IPS DF 6.9 (cell line): Measurements from ENCODE around the gene ASIC4.
A peak's percentile ranks its signal among the peaks of the same experiment; 100 is the strongest.

ENCODE experiments used
- DNase-seq: peaks from one replicate; pipeline ENCODE4 v3.0.0-alpha.2; 2013; ENCODE audit warnings: low read depth, low spot score
- H3K27ac ChIP-seq: one replicate; pipeline ENCODE4 v1.5.1; 2013; ENCODE audit warnings: low read length, control low read depth
- H3K27me3 ChIP-seq: 2 replicates; pipeline ENCODE4 v1.6.1; 2013; ENCODE audit warnings: mild to moderate bottlenecking, low read length; ENCODE audit not compliant: control insufficient read depth, insufficient read depth
- H3K36me3 ChIP-seq: 2 replicates; pipeline ENCODE4 v1.6.1; 2013; ENCODE audit warnings: low read length; ENCODE audit not compliant: control insufficient read depth, insufficient read depth
- H3K4me1 ChIP-seq: 2 replicates; pipeline ENCODE4 v1.6.1; 2013; ENCODE audit warnings: low read length; ENCODE audit not compliant: control insufficient read depth, insufficient read depth
- H3K4me3 ChIP-seq: 2 replicates; pipeline ENCODE4 v1.5.1; 2013; ENCODE audit warnings: mild to moderate bottlenecking, low read length
- H3K9me3 ChIP-seq: 2 replicates; pipeline ENCODE4 v1.6.1; 2013; ENCODE audit warnings: low read length, inconsistent platforms; ENCODE audit not compliant: control insufficient read depth, insufficient read depth
- WGBS: extraction: QIAGEN DNeasy Blood & Tissue Kit; methylation state at CpG from one replicate; pipeline ENCODE4 v1.1.7; 2013; ENCODE audit warnings: mixed read lengths, missing lambda C conversion rate; ENCODE audit not compliant: insufficient read length, insufficient coverage; 5-methylcytosine and 5-hydroxymethylcytosine counted together

Gene ASIC4

DNA sequence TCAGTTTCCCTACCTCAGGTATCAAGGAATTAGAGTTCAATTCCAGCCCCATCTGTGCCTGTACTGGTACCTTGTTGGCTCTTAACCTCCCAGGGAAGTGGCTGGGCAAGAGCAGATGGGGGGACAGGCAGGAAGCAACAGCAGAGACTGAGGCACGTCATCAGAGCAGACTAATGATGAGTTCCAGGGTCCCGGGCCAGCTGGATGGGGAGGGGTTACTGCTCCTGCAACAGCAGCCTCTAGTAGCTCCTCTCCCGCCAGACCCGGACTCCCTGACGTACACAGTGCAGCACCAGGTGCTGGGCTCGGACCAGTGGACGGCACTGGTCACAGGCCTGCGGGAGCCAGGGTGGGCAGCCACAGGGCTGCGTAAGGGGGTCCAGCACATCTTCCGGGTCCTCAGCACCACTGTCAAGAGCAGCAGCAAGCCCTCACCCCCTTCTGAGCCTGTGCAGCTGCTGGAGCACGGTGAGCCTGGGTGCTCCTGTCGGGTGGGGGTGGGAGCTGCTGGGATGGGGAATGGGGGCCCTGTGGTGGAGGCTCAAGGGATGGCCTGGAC lies 41.6 kb upstream of the ASIC4 start:
- Histone ChIP-seq H3K9me3 (no peaks in the 10 kb centered on the region), H3K36me3 (0 out of 2 replicates have a peak, but pooled peaks cover 3% of the 10 kb centered on the region), H3K27me3 (no peaks in the 10 kb centered on the region), H3K4me1 (peaks cover 3% of the 10 kb centered on the region; the same call in 1 of the 2 replicates), H3K27ac (no peak overlapping the region), H3K4me3 (no peak overlapping the region)
- no peak for DNase-seq
- WGBS = no CpG with 5 or more reads among the region's 12 CpGs

DNA sequence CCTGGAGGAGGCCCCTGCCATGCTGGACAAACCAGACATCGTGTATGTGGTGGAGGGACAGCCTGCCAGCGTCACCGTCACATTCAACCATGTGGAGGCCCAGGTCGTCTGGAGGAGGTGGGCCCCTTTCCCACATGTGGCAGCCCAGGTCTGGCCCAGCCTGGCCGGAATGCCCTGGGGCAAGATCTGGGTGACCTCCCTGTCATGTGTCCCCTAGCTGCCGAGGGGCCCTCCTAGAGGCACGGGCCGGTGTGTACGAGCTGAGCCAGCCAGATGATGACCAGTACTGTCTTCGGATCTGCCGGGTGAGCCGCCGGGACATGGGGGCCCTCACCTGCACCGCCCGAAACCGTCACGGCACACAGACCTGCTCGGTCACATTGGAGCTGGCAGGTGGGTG lies 40.8 kb upstream of the ASIC4 start:
- peaks cover 3% of the 10 kb centered on the region for H3K4me1 ChIP-seq
- no peak overlapping the region for H3K4me3 ChIP-seq
- H3K36me3 ChIP-seq = 0 out of 2 replicates have a peak, but pooled peaks cover 3% of the 10 kb centered on the region
- H3K27ac ChIP-seq = no peak overlapping the region
- DNase-seq = no peak
- WGBS = no CpG with 5 or more reads among the region's 18 CpGs
- H3K9me3 ChIP-seq = no peaks in the 10 kb centered on the region
- H3K27me3 ChIP-seq = no peaks in the 10 kb centered on the region

DNA sequence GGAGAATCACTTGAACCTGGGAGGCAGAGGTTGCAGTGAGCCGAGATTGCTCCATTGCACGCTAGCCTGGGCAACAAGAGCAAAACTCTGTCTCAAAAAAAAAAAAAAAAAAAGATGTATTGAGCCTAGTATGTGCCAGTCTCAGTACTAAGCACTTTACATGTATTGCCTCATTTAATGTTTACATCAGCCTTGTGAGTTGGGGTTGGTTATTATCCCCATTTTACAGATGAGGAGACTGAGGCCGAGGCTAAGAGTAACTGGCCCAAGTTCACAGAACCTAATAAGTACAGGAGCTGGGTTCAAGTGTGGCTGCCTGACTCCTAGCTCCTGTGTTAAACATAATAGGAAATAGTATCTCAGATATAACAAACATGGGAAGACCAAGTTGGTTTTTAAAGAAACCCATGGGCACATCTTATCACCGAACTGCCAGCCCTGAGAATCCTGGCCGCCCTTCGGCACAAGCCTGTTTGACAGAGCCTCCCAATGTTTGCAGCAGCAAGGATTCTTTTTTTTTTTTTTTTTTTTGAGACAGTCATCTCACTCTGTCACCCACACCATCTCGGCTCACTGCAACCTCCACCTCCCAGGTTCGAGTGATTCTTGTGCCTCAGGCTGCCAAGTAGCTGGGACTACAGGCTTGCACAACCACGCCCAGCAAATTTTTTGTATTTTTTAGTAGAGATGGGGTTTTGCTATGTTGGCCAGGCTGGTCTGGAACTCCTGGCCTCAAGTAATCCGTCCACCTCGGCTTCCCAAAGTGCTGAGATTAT lies 39.8 kb upstream of the ASIC4 start:
- Histone ChIP-seq H3K27me3 (no peaks in the 10 kb centered on the region), H3K27ac (no peak overlapping the region), H3K4me1 (peaks cover 3% of the 10 kb centered on the region), H3K9me3 (no peaks in the 10 kb centered on the region), H3K36me3 (no peaks in the 10 kb centered on the region), H3K4me3 (no peak overlapping the region)
- WGBS = no CpG with 5 or more reads among the region's 11 CpGs
- no peak for DNase-seq

DNA sequence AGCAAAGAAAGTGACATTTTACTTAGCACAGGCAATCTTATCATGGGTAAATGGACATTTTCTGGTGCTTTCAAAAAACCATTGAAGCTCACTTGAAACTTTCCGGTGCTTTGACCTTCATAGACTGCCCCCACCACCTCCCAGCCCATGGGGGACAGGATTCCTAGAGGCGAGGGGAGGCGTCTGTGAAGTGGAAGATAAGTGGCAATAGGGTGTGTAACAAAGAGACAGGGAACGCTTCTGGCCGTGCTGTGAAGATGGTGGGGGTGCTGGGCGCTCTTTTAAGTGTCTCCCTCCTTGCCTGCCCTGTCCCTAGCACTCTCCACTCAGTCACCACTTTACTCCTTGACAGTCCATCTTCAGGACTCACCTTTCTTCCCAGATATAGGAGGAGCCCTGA lies 39.0 kb upstream of the ASIC4 start:
- DNase-seq = no peak
- Histone ChIP-seq H3K36me3 (no peaks in the 10 kb centered on the region), H3K27me3 (no peaks in the 10 kb centered on the region), H3K4me1 (peaks cover 3% of the 10 kb centered on the region), H3K27ac (no peak overlapping the region), H3K4me3 (no peak overlapping the region), H3K9me3 (no peaks in the 10 kb centered on the region)
- no CpG with 5 or more reads among the region's 6 CpGs for WGBS

DNA sequence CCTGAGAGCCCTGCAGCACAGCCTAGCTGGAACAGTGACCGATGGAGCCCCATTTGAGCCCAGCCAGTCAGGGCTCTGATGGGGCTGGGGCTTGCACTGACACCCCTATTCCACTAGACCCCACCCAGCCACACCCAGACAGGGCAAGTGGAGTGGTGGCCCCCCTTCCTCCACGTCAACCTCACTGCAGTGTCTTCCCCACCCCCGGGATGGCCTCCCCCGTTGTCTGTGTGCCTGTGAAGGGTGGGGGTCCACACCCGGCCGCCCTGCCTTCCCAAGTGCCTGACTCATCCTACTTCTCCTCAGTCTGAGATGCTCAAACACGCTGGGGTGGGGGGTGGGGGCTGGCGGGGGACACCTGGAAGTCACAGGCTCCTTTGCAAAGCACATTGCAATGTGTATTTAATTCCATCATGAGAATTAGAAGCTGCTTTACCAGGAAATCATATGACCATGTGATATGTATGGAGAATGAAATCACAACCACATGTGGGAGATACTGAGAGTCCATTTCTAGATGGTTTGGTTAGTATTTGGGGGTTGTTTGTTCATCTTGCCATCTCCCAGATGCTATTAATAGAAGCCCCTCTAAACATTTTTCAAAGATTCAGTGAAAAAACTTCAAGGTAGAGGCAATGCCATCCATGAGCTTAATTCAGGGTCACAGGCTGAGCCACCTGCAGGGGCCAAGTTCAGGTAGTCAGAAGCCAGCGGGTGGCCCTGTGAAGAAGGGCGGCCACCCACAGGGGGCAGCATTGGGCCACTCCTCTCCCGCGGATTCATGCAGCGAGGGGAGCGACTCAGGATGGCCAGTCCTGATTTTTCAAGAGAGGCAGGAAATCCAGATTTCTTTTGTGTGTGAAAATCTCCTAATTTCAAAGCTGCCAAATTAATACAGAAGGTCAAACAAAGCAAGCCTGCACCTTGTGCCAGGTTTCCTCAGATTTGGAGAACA lies 38.3 kb upstream of the ASIC4 start:
- WGBS = no CpG with 5 or more reads among the region's 14 CpGs
- Histone ChIP-seq H3K27ac (no peak overlapping the region), H3K27me3 (no peaks in the 10 kb centered on the region), H3K4me1 (peaks cover 3% of the 10 kb centered on the region), H3K36me3 (no peaks in the 10 kb centered on the region), H3K4me3 (peak overlapping the region; percentile 20; the same call in 1 of the 2 replicates), H3K9me3 (no peaks in the 10 kb centered on the region)
- DNase-seq = no peak

DNA sequence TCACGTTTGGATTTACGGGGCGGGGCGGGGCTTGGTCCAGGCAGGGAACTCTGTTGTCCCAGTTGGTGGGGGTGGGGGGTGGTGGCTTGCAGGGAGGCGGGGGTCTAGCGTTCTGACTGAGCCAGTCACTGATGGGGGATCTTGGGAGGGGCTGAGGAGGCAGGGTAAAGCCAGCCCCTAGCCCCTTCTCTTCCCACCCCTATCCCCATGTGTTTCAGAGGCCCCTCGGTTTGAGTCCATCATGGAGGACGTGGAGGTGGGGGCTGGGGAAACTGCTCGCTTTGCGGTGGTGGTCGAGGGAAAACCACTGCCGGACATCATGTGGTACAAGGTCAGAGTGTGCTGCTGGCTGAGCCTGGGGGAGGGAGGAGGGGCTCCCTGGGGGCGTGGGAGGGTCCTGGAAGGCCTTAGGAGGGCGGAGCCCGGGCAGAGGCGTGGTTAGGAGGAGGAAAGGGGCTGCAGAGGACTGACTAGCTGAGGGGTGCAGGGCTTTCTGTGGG lies 37.6 kb upstream of the ASIC4 start:
- no CpG with 5 or more reads among the region's 16 CpGs for WGBS
- Histone ChIP-seq H3K4me1 (peaks cover 3% of the 10 kb centered on the region), H3K27me3 (no peaks in the 10 kb centered on the region), H3K4me3 (peak overlapping the region; percentile 29; the same call in 1 of the 2 replicates), H3K27ac (no peak overlapping the region), H3K36me3 (no peaks in the 10 kb centered on the region), H3K9me3 (no peaks in the 10 kb centered on the region)
- DNase-seq = peak; percentile 85

DNA sequence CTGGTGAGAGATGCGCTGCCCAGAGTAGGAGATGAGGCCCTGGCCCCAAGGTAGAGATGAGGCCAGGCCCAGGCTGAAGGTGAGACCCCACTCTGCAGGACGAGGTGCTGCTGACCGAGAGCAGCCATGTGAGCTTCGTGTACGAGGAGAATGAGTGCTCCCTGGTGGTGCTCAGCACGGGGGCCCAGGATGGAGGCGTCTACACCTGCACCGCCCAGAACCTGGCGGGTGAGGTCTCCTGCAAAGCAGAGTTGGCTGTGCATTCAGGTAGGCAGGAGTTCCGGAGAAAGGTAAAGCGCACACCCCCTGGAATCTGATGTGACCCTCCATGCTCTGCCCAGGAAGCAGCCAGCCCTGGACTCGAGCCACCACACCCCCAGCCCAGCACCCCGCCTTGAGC lies 37.1 kb upstream of the ASIC4 start:
- Histone ChIP-seq H3K4me3 (no peak overlapping the region), H3K36me3 (no peaks in the 10 kb centered on the region), H3K4me1 (peaks cover 3% of the 10 kb centered on the region), H3K9me3 (no peaks in the 10 kb centered on the region), H3K27me3 (no peaks in the 10 kb centered on the region), H3K27ac (no peak overlapping the region)
- DNase-seq = no peak
- WGBS = no CpG with 5 or more reads among the region's 13 CpGs

DNA sequence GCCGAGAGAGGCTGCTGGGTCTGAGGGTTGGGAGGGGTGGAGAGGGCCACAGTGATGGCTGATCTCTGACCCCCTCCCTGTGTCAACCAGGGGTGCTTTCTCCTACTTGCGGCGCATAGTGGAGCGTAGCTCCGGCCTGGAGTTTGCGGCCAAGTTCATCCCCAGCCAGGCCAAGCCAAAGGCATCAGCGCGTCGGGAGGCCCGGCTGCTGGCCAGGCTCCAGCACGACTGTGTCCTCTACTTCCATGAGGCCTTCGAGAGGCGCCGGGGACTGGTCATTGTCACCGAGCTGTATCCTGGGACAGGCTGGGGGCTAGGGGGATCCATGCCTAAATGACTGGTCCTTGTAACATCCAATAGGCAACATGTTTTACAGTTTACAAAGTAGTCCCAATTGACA lies 36.5 kb upstream of the ASIC4 start:
- H3K4me3 ChIP-seq = no peak overlapping the region
- WGBS = no CpG with 5 or more reads among the region's 15 CpGs
- H3K27ac ChIP-seq = no peak overlapping the region
- no peaks in the 10 kb centered on the region for H3K9me3 ChIP-seq
- no peak for DNase-seq
- no peaks in the 10 kb centered on the region for H3K36me3 ChIP-seq
- H3K4me1 ChIP-seq = peaks cover 3% of the 10 kb centered on the region
- H3K27me3 ChIP-seq = no peaks in the 10 kb centered on the region

DNA sequence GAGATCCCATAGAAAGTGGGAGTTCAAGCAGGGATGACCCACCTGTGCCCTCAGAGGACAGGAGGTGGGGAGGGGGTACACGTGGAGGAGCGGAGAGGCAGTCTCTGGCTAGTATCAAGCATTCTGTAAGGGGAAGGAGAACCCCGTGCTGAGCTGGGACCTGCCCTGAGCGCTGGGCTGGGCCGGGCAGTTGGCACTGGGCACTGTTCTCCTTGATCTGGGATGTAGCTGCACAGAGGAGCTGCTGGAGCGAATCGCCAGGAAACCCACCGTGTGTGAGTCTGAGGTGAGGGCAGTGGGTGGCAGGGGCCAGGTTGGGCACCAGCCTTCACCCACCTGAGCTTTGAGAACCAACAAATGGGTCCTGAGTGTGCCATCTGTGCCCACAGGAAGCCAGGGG lies 35.4 kb upstream of the ASIC4 start:
- Histone ChIP-seq H3K9me3 (no peaks in the 10 kb centered on the region), H3K27ac (no peak overlapping the region), H3K4me1 (peaks cover 5% of the 10 kb centered on the region), H3K4me3 (no peak overlapping the region), H3K27me3 (no peaks in the 10 kb centered on the region), H3K36me3 (no peaks in the 10 kb centered on the region)
- DNase-seq = no peak
- no CpG with 5 or more reads among the region's 8 CpGs for WGBS

DNA sequence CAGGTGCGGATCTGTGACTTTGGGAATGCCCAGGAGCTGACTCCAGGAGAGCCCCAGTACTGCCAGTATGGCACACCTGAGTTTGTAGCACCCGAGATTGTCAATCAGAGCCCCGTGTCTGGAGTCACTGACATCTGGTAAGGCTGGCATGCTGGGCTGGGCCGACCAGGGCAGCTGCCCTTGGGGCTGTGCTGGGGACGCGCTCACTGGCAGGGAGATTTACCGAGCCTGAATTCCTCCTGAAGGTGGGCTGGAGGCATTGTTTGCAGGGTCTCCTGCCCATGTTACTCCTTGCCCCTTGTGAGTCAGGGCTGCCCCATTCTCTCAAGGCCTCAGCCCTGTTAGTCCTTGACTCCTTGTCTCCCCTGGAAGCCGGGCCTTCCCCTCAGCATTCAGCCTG lies 34.3 kb upstream of the ASIC4 start:
- Histone ChIP-seq H3K36me3 (no peaks in the 10 kb centered on the region), H3K4me3 (no peak overlapping the region), H3K4me1 (peaks cover 6% of the 10 kb centered on the region), H3K9me3 (no peaks in the 10 kb centered on the region), H3K27ac (no peak overlapping the region), H3K27me3 (peaks cover 3% of the 10 kb centered on the region; the same call in 1 of the 2 replicates)
- DNase-seq = no peak
- WGBS = no CpG with 5 or more reads among the region's 8 CpGs
